GM23338 (cell line): ENCODE measurements around the gene CPNE1. TPM values are rescaled to one million over a fixed set of nuclear protein-coding genes. Genes with fewer than 3 reads are reported as not detected.

Experiments
- polyA plus RNA-seq: library from polyadenylated mRNA; unstranded; fragments of >200 nt; fragmentation: Nextera tagmentation; extraction: Ambion mirVana; gene quantifications from 2 replicates; pipeline ENCODE4 v1.2.1, GENCODE V29; 2016
- small RNA-seq: library from RNA; depleted of rRNA; stranded (forward); fragments of <200 nt; gene quantifications from one replicate; pipeline ENCODE3, GENCODE V24; 2014; ENCODE audit warnings: low replicate concordance
- total RNA-seq: library from RNA; depleted of rRNA; stranded (reverse); fragments of >200 nt; shearing (Covaris generic); gene quantifications from 2 replicates; pipeline ENCODE4 v1.2.3, GENCODE V29; 2014; rRNA removed

CPNE1 gene
- total and polyA plus RNA-seq, 2 experiments from 2014 or later, result 189 to 196 TPM

Small RNA genes lying within 50 kb of the gene (small RNA-seq; reads per million reads assigned to genes)
- gene RNU6-759P (not detected), gene RPL37P1 (not detected)

Other genes with a start within 250 kb of the CPNE1 start
- gene GDF5, start 226.7 kb downstream of the CPNE1 start, total RNA-seq, result 0.50 TPM in 1 of 2 replicates, not detected in the other
- gene GDF5, start 226.7 kb downstream of the CPNE1 start, polyA plus RNA-seq, result not detected in 2 replicates
- 28.0 and 39.0 TPM in 2 replicates for gene CEP250, start 209.3 kb downstream of the CPNE1 start, total RNA-seq
- 28.9 and 29.1 TPM in 2 replicates for gene CEP250, start 209.3 kb downstream of the CPNE1 start, polyA plus RNA-seq
- not detected in 2 replicates for gene C20orf173, start 135.2 kb downstream of the CPNE1 start, total RNA-seq
- not detected in 2 replicates for gene C20orf173, start 135.2 kb downstream of the CPNE1 start, polyA plus RNA-seq
- 121 and 147 TPM in 2 replicates for gene ERGIC3, start 122.8 kb downstream of the CPNE1 start, total RNA-seq
- 139 and 155 TPM in 2 replicates for gene ERGIC3, start 122.8 kb downstream of the CPNE1 start, polyA plus RNA-seq
- 0.39 and 2.7 TPM in 2 replicates for gene SPAG4, start 49.1 kb downstream of the CPNE1 start, total RNA-seq
- 2.9 and 3.8 TPM in 2 replicates for gene SPAG4, start 49.1 kb downstream of the CPNE1 start, polyA plus RNA-seq
- 81.3 and 82.2 TPM in 2 replicates for gene RBM12, start within 50 bp of the CPNE1 start, total RNA-seq
- gene RBM12, start within 50 bp of the CPNE1 start, polyA plus RNA-seq, result 21.0 and 22.3 TPM in 2 replicates
- 35.7 and 45.9 TPM in 2 replicates for gene NFS1, start 34.5 kb upstream of the CPNE1 start, total RNA-seq
- gene NFS1, start 34.5 kb upstream of the CPNE1 start, polyA plus RNA-seq, result 19.7 and 22.8 TPM in 2 replicates
- gene ROMO1, start 34.5 kb upstream of the CPNE1 start, total RNA-seq, result 127 and 152 TPM in 2 replicates
- 881 and 947 TPM in 2 replicates for gene ROMO1, start 34.5 kb upstream of the CPNE1 start, polyA plus RNA-seq
- 248 and 259 TPM in 2 replicates for gene RBM39, start 77.4 kb upstream of the CPNE1 start, total RNA-seq
- gene RBM39, start 77.4 kb upstream of the CPNE1 start, polyA plus RNA-seq, result 413 and 420 TPM in 2 replicates
- 56.6 and 71.8 TPM in 2 replicates for gene PHF20, start 107.1 kb upstream of the CPNE1 start, total RNA-seq
- gene PHF20, start 107.1 kb upstream of the CPNE1 start, polyA plus RNA-seq, result 103 TPM in 2 replicates